HG02938 (cell line): ENCODE results near the gene PTK6.
"Not testable (repeated sequence)": the region's sequence is repeated elsewhere in the genome, so short reads cannot be mapped to it uniquely, and the experiment has no call there.

Source experiments
- ATAC-seq: cut with Tn5 transposase; IDR thresholded peaks from one replicate; pipeline ENCODE4 v1.9.1; 2021; ENCODE audit warnings: mild to moderate bottlenecking, moderate library complexity; ENCODE audit not compliant: unreplicated experiment

PTK6 gene

GRCh38 chr20:63483834-63484233 lies 53.3 kb downstream of the PTK6 start:
- no peak for ATAC-seq

DNA sequence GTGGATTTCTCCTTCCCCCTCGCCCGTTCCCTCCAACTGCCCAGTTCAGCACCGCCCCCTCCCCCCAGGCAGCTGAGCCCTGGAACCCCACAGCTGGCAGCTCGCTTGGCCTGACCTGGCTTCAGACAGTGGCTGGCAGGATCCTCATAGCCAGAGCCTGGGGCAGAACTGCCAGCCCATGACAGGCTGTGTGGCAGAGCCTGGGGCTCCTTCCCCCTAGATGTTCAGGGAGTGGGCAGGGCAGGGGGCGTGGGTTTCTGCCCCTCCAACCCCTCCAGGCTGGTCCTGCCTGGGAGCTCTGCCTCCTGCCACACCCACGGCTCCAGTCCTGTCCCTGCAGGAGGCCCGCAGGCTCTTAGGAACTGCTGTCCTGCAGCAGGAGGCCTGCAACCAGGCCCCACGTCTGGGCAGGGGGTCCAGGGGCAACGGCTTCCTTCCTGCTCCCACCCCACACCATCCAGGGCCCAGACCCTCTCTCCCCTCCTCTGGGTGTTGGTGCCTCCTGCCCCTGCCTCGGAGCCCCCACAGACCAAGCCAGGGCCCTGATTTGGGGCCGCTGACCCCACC lies 55.1 kb downstream of the PTK6 start:
- ATAC-seq: no peak

DNA sequence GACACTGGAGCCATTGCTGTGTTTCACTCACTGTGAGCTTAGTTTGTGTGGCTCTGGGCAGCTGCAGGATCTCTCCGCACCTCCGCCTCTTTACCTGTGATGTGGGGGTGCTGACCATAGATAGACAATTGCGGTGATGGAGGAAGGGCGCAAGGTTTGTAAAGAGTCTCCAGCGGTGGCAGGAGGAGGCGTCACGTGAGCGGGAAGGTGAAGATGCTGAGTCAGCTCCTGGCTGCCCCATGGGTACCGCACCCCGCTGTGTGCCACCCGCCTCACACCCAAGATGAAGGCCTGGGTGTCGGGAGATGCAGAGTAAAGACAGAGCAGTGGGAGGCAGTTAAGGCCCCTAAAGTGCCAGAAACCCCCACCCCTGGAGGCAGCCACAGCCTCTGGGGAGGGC lies 55.7 kb downstream of the PTK6 start:
- ATAC-seq: no peak

DNA sequence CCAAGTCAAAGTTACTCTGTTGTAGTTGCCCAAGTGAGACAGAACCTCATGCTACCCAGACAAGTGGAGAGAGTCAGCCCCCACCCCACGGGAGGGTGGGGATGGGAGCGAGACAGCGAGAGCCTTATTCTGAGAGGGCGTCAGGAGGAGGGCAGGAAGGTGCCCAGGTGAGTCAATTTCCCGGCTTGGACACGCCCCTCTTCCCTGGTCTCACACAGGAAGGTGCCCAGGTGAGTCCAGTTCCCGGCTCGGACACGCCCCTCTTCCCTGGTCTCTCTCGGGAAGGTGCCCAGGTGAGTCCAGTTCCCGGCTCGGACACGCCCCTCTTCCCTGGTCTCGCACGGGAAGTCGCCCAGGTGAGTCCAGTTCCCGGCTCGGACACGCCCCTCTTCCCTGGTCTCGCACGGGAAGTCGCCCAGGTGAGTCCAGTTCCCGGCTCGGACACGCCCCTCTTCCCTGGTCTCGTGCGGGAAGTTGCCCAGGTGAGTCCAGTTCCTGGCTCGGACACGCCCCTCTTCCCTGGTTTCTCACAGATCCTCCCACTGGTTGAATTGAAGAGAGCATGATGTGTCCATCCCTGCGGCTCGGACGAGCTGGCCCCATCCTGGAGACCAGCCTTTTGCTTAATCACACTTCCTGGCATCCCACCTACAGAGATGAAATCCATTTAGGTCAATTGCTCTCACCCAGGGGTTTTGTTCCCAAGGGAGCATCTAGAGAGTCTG lies 57.3 kb downstream of the PTK6 start:
- ATAC-seq: not testable (repeated sequence)

- ATAC-seq: no peak
Observed at GRCh38 chr20:63478346-63479302, 58.6 kb downstream of the PTK6 start.
